Neuronal stem cell (in vitro differentiated cells): ENCODE results near the gene STIL.

Source experiments
- DNase-seq: peaks from one replicate; pipeline ENCODE4 v3.0.0-alpha.2; 2013; ENCODE audit warnings: low spot score
- H2AFZ ChIP-seq: one replicate; pipeline ENCODE4 v1.6.1; 2013; ENCODE audit warnings: mild to moderate bottlenecking, low read length, inconsistent platforms
- H2AK5ac ChIP-seq: 2 replicates; pipeline ENCODE4 v1.6.1; 2013; ENCODE audit warnings: low read depth, mild to moderate bottlenecking, inconsistent platforms, low read length, moderate library complexity, mixed read lengths
- H2BK120ac ChIP-seq: 2 replicates; pipeline ENCODE4 v1.6.1; 2013; ENCODE audit warnings: low read depth, mild to moderate bottlenecking, inconsistent platforms, low read length, moderate library complexity, mixed read lengths
- H2BK12ac ChIP-seq: one replicate; pipeline ENCODE4 v1.6.1; 2013; ENCODE audit warnings: low read length, inconsistent platforms
- H2BK15ac ChIP-seq: 2 replicates; pipeline ENCODE4 v1.6.1; 2013; ENCODE audit warnings: mild to moderate bottlenecking, low read length, inconsistent platforms, mixed read lengths
- H2BK5ac ChIP-seq: one replicate; pipeline ENCODE4 v1.6.1; 2013; ENCODE audit warnings: inconsistent platforms, mild to moderate bottlenecking, low read length, moderate library complexity
- H3K14ac ChIP-seq: one replicate; pipeline ENCODE4 v1.6.1; 2013; ENCODE audit warnings: low read length, inconsistent platforms
- H3K18ac ChIP-seq: 2 replicates; pipeline ENCODE4 v1.6.1; 2013; ENCODE audit warnings: low read length, inconsistent platforms
- H3K23ac ChIP-seq: 2 replicates; pipeline ENCODE4 v1.6.1; 2013; ENCODE audit warnings: low read depth, mild to moderate bottlenecking, mixed read lengths, low read length, inconsistent platforms; ENCODE audit not compliant: poor library complexity
- H3K27ac ChIP-seq: replicated peaks from 3 replicates; pipeline ENCODE4 v1.5.1; 2013; ENCODE audit warnings: low read length, inconsistent platforms
- H3K27me3 ChIP-seq, 3 experiments: 2 replicates each; pipeline ENCODE4 v1.6.1; 2013; ENCODE audit warnings: low read length in 3 of 3, mild to moderate bottlenecking in 2 of 3, inconsistent platforms in 1 of 3, low read depth in 1 of 3, mixed read lengths in 1 of 3, moderate library complexity in 1 of 3; ENCODE audit not compliant: control insufficient read depth in 3 of 3, insufficient read depth in 3 of 3
- H3K36me3 ChIP-seq, 2 donors: replicated peaks in 1 of 2; 2 replicates each; pipeline ENCODE4 v1.6.1; 2013; ENCODE audit warnings: low read length in 2 of 2; ENCODE audit not compliant: control insufficient read depth in 2 of 2, insufficient read depth in 2 of 2
- H3K4ac ChIP-seq: 2 replicates; pipeline ENCODE4 v1.6.1; 2013; ENCODE audit warnings: inconsistent platforms, mild to moderate bottlenecking, low read length, moderate library complexity
- H3K4me1 ChIP-seq, 2 donors: 1 replicate in 1 of 2; 2 replicates in 1 of 2; pipeline ENCODE4 v1.6.1; 2013; ENCODE audit warnings: low read length in 2 of 2, low read depth in 1 of 2; ENCODE audit not compliant: control insufficient read depth in 2 of 2, insufficient read depth in 1 of 2
- H3K4me2 ChIP-seq: one replicate; pipeline ENCODE4 v1.6.1; 2013; ENCODE audit warnings: mild to moderate bottlenecking, low read length, inconsistent platforms; ENCODE audit not compliant: insufficient read depth, poor library complexity, severe bottlenecking
- H3K4me3 ChIP-seq, 2 donors: 2 replicates each; pipeline ENCODE4 v1.5.1; 2013; ENCODE audit warnings: low read length in 2 of 2, mild to moderate bottlenecking in 2 of 2, inconsistent platforms in 1 of 2, moderate library complexity in 1 of 2
- H3K79me1 ChIP-seq: one replicate; pipeline ENCODE4 v1.6.1; 2013; ENCODE audit warnings: low read depth, mild to moderate bottlenecking, inconsistent platforms, low read length, moderate library complexity
- H3K9ac ChIP-seq: one replicate; pipeline ENCODE4 v1.6.1; 2013; ENCODE audit warnings: mild to moderate bottlenecking, low read depth, low read length, inconsistent platforms; ENCODE audit not compliant: poor library complexity
- H3K9me3 ChIP-seq, 2 donors: replicated peaks in 1 of 2; 2 replicates each; pipeline versions ENCODE3 to v1.6.1; 2013; ENCODE audit warnings: low read length in 2 of 2, mild to moderate bottlenecking in 2 of 2, inconsistent platforms in 1 of 2, low read depth in 1 of 2, mixed read lengths in 1 of 2, moderate library complexity in 1 of 2; ENCODE audit not compliant: control insufficient read depth in 2 of 2, insufficient read depth in 1 of 2
- H4K8ac ChIP-seq: one replicate; pipeline ENCODE4 v1.6.1; 2013; ENCODE audit warnings: low read depth, mild to moderate bottlenecking, inconsistent platforms, low read length, moderate library complexity
- H4K91ac ChIP-seq: one replicate; pipeline ENCODE4 v1.6.1; 2013; ENCODE audit warnings: low read length, low read depth, mild to moderate bottlenecking, inconsistent platforms; ENCODE audit not compliant: poor library complexity
- WGBS, 2 donors: extraction: QIAGEN DNeasy Blood & Tissue Kit; methylation state at CpG; one replicate each; pipeline ENCODE4 v1.1.7; 2013; ENCODE audit warnings: missing lambda C conversion rate in 2 of 2, mixed read lengths in 1 of 2; ENCODE audit not compliant: insufficient read length in 2 of 2, insufficient replicate concordance in 1 of 2; ENCODE audit errors: extremely low coverage in 2 of 2; 5-methylcytosine and 5-hydroxymethylcytosine counted together

Gene STIL

GRCh38 chr1:47216278-47217059 is 97.5 kb downstream of the STIL start:
- Histone ChIP-seq H3K18ac (no peak overlapping the region), H4K8ac (no peak overlapping the region), H3K9me3 (no peaks in the 10 kb centered on the region), H2AFZ (no peak overlapping the region), H4K91ac (no peak overlapping the region), H3K79me1 (no peaks in the 10 kb centered on the region), H2BK15ac (no peak overlapping the region), H2BK12ac (no peak overlapping the region), H3K4ac (no peak overlapping the region), H3K36me3 (no peaks in the 10 kb centered on the region), H3K14ac (no peak overlapping the region), H3K23ac (no peak overlapping the region), H3K4me1 (peaks cover 1 to 3% of the 10 kb centered on the region in 2 donors), H3K4me2 (no peak overlapping the region), H3K4me3 (no peak overlapping the region), H2AK5ac (no peak overlapping the region), H3K9ac (no peak overlapping the region), H2BK120ac (no peak overlapping the region), H3K27ac (no peak overlapping the region), H3K27me3 (peaks cover 0 to 79% (median 3%) of the 10 kb centered on the region in 3 experiments), H2BK5ac (no peak overlapping the region)
- no peak for DNase-seq
- no CpG with 5 or more reads among the region's 12 CpGs for WGBS, 2 donors

- Histone ChIP-seq H2AFZ (no peak overlapping the region), H3K4me3 (no peak overlapping the region), H4K91ac (no peak overlapping the region), H3K79me1 (no peaks in the 10 kb centered on the region), H3K14ac (no peak overlapping the region), H3K4ac (no peak overlapping the region), H3K9me3 (no peaks in the 10 kb centered on the region), H3K4me1 (peaks cover 1 to 4% of the 10 kb centered on the region in 2 donors), H2BK5ac (no peak overlapping the region), H2AK5ac (no peak overlapping the region), H3K9ac (no peak overlapping the region), H3K27me3 (peaks cover 0 to 75% (median 3%) of the 10 kb centered on the region in 3 experiments), H3K23ac (no peak overlapping the region), H3K4me2 (no peak overlapping the region), H2BK15ac (no peak overlapping the region), H3K18ac (no peak overlapping the region), H3K36me3 (no peaks in the 10 kb centered on the region), H2BK12ac (no peak overlapping the region), H3K27ac (no peak overlapping the region), H2BK120ac (no peak overlapping the region), H4K8ac (no peak overlapping the region)
- DNase-seq, result no peak
- no CpG with 5 or more reads among the region's 4 CpGs for WGBS, 2 donors
These were observed 98.2 kb downstream of the STIL start for GRCh38 chr1:47215713-47216112.

GRCh38 chr1:47214549-47214948 is 99.4 kb downstream of the STIL start:
- no CpG with 5 or more reads among the region's 3 CpGs for WGBS, 2 donors
- no peak for DNase-seq
- Histone ChIP-seq H3K4ac (no peak overlapping the region), H3K4me1 (peaks cover 1 to 4% of the 10 kb centered on the region in 2 donors), H3K14ac (no peak overlapping the region), H3K36me3 (no peaks in the 10 kb centered on the region), H3K27me3 (peaks cover 0 to 75% (median 2%) of the 10 kb centered on the region in 3 experiments), H2BK15ac (no peak overlapping the region), H3K18ac (no peak overlapping the region), H2BK12ac (no peak overlapping the region), H3K23ac (no peak overlapping the region), H4K8ac (no peak overlapping the region), H2AFZ (no peak overlapping the region), H3K4me3 (peak overlapping the region in 1 of 2 donors; percentile 38), H2BK120ac (no peak overlapping the region), H3K4me2 (no peak overlapping the region), H4K91ac (no peak overlapping the region), H3K9me3 (no peaks in the 10 kb centered on the region), H3K79me1 (no peaks in the 10 kb centered on the region), H2AK5ac (no peak overlapping the region), H3K9ac (no peak overlapping the region), H2BK5ac (no peak overlapping the region), H3K27ac (no peak overlapping the region)

GRCh38 chr1:47213230-47213963 is 100.5 kb downstream of the STIL start:
- H3K23ac ChIP-seq, result no peak overlapping the region
- no peak overlapping the region for H3K4me3 ChIP-seq
- H3K36me3 ChIP-seq, result no peaks in the 10 kb centered on the region
- no peak overlapping the region for H2AFZ ChIP-seq
- no peaks in the 10 kb centered on the region for H3K9me3 ChIP-seq
- no peak overlapping the region for H3K4ac ChIP-seq
- H3K18ac ChIP-seq, result no peak overlapping the region
- H2BK120ac ChIP-seq, result no peak overlapping the region
- H3K27me3 ChIP-seq, result peaks cover 0 to 73% (median 14%) of the 10 kb centered on the region in 3 experiments
- no peak overlapping the region for H2AK5ac ChIP-seq
- no peak overlapping the region for H3K27ac ChIP-seq
- no peak for DNase-seq
- H3K79me1 ChIP-seq, result no peaks in the 10 kb centered on the region
- no peak overlapping the region for H3K4me2 ChIP-seq
- H3K9ac ChIP-seq, result no peak overlapping the region
- H4K8ac ChIP-seq, result no peak overlapping the region
- no peak overlapping the region for H2BK12ac ChIP-seq
- H4K91ac ChIP-seq, result no peak overlapping the region
- WGBS, 2 donors, result no CpG with 5 or more reads among the region's 11 CpGs
- no peak overlapping the region for H2BK15ac ChIP-seq
- no peak overlapping the region for H2BK5ac ChIP-seq
- peaks cover 8% of the 10 kb centered on the region in 2 donors for H3K4me1 ChIP-seq
- H3K14ac ChIP-seq, result no peak overlapping the region
